GM18517 (cell line): ENCODE data around the gene NCAPH2.
"Not testable (repeated sequence)": the region's sequence is repeated elsewhere in the genome, so short reads cannot be mapped to it uniquely, and the experiment has no call there.

Source experiments
- ATAC-seq: cut with Tn5 transposase; IDR thresholded peaks from one replicate; pipeline ENCODE4 v1.9.1; 2021; ENCODE audit warnings: mild to moderate bottlenecking, moderate library complexity; ENCODE audit not compliant: unreplicated experiment

Gene NCAPH2

GRCh38 chr22:50516891-50517290, 8.9 kb downstream of the NCAPH2 start:
- no peak for ATAC-seq

GRCh38 chr22:50517495-50518260, 9.7 kb downstream of the NCAPH2 start:
- no peak for ATAC-seq

- ATAC-seq: no peak
Observed at GRCh38 chr22:50518606-50519005, 10.6 kb downstream of the NCAPH2 start.

GRCh38 chr22:50519151-50519550, 11.1 kb downstream of the NCAPH2 start:
- no peak for ATAC-seq

DNA sequence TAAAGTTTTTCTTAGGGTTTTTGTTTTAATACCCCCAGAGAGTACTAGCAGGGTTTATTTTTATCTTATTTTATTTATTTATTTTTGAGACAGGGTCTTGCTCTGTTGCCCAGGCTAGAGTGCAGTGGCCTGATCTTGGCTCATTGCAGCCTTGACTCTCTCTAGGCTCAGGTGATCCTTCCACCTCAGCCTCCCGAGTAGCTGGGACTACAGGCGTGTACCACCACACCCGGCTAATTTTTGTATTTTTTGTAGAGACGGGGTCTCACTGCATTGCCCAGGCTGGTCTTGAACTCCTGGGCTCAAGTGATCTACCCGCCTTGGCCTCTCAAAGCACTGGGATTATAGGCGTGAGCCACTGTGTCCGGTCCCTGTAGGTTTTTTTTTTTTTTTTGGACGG, 12.2 kb downstream of the NCAPH2 start:
- ATAC-seq: not testable (repeated sequence)

DNA sequence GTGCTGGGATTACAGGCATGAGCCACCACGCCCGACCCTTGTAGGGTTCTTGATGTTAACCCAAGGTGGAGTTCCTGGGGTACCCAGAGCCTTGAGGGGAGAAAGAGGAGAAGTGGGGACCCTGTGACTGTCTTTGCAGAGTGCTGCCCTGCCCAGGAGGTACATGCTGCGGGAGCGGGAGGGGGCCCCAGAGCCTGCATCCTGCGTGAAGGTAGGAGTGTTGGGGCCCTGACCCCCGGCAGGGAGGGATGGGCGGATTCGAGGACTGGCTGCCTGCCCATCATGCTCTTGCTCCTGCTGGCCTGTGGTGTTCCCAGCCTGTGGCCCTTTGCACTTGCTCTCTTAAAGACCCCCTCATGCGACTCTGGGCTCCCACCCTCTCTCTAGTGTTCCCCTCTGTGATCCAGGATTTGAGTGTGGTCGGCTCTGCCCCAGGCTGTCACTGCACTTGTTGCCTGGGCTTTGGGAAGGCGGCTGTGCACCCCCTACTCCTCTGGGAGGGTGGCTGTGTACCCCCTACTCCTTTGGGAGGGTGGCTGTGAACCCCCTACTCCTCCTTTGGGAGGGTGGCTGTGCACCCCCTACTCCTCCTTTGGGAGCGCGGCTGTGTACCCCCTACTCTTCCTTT, 12.9 kb downstream of the NCAPH2 start:
- no peak for ATAC-seq

GRCh38 chr22:50521710-50522109, 13.7 kb downstream of the NCAPH2 start:
- ATAC-seq: no peak

GRCh38 chr22:50522208-50522805, 14.3 kb downstream of the NCAPH2 start:
- ATAC-seq: no peak

DNA sequence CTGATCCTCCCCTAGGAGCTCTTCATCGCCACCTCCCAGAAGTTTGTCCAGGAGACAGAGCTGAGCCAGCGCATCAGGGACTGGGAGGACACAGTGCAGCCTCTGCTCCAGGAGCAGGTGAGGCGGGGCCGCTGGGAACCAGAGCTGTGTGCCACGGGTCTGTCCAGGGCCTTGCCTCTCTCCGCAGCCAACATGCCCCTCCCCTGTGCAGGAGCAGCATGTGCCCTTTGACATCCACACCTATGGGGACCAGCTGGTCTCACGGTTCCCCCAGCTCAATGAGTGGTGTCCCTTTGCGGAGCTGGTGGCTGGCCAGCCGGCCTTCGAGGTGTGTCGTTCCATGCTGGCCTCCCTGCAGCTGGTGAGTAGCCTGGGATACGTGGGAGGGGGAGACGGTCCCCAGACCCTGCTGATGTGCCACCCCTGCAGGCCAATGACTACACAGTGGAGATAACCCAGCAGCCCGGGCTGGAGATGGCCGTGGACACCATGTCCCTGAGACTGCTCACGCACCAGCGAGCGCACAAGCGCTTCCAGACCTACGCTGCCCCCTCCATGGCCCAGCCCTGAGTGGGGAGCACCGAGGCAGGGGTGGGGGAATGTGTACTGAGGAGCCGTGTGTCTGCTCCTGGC, 14.9 kb downstream of the NCAPH2 start:
- no peak for ATAC-seq

GRCh38 chr22:50523458-50523805, 15.4 kb downstream of the NCAPH2 start:
- ATAC-seq: no peak

GRCh38 chr22:50523806-50524675, 16.0 kb downstream of the NCAPH2 start:
- no peak for ATAC-seq

- no peak for ATAC-seq
Observed at GRCh38 chr22:50524676-50525103, 16.7 kb downstream of the NCAPH2 start.

DNA sequence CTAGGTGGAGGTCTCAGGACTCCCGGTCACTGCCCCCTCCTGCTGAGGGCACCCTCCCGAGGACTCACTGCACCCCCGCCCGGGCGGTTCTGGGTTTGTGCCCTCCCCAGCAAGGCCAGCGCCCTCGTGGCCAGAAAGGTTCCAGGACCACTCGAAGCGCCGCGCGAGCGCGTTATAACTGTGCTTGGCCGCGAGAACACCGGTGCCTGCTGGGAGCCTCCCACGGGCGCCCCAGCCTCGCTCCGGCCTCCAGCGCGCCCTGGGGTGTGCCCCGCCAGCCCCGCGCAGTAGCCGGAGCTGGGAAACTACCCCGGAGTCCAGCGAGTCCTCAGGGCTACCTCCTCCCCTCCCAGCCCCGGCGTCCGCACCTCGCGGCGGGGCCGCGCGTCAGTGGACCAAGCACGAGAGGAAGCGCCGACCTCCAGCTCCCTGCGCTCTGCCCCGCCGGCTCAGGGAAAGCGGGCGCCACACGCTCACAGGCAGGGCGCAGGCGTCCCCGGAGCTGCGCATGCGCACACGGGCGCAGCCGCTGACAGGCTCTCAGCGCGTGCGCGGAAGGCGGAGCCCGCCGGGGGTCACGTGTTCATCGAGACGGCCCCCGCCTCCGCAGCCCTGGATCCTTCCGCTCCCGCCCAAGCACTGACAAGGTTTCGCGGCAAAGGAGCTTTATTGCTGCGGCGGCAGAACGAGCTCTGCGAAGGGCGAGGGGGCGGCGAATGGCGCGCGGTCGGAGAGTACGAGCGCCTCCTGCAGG, 17.3 kb downstream of the NCAPH2 start, which contains the start of gene SCO2:
TSS of gene SCO2 (minus strand) at position 495 of the 754 bp plus-strand sequence. CDS start 1,187 bp downstream, outside the sequence.
- peak; percentile 47 for ATAC-seq

DNA sequence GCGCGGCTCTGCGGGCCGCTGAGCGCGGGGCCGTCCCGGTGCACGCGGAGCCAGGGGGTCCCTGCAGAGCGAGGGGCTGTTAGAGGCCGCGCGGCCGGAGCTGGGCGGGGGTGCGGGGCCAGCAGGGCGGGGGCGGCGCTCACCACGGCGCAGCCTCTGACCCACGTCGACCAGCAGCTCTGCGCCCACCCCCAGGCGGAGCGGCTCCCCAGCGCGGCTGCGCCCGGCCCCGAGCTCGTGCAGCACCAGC, 17.8 kb downstream of the NCAPH2 start:
- ATAC-seq: peak; percentile 15

DNA sequence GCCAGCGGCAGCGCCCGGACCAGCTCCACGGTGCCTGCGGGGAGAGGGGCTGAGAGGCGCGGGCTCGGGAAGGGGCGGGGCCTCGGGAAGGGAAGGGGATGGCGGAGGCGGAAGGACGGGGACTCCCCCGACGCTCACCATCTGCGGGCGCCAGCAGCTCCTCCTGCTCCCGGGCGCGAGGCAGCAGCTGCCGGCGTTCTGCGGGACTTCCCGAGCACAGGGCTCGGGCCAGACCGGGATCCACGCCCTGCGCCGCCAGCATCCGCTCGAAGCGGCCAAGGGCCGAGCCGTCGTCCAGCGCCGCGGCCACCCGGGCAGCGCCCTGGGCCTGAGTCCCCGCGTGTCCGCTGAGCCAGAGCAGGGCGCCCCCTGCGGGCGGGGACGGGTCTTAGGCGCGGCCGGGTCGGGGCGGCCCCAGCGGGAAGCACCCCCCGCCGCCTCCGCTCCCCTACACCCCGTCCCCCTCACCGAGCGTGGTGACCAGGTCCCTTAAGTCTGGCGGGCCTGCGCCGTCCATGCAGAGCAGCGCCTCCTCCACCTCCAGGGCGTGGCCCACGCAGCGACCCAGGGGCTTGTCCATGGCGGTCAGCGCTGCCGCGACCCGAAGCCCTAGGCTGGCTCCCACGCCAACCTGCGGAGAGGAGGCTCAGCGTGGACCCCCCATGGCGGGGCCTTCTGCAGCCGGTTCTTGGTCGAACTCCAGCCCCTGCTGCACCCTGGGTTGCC, 18.2 kb downstream of the NCAPH2 start:
- peak; percentile 32 for ATAC-seq

DNA sequence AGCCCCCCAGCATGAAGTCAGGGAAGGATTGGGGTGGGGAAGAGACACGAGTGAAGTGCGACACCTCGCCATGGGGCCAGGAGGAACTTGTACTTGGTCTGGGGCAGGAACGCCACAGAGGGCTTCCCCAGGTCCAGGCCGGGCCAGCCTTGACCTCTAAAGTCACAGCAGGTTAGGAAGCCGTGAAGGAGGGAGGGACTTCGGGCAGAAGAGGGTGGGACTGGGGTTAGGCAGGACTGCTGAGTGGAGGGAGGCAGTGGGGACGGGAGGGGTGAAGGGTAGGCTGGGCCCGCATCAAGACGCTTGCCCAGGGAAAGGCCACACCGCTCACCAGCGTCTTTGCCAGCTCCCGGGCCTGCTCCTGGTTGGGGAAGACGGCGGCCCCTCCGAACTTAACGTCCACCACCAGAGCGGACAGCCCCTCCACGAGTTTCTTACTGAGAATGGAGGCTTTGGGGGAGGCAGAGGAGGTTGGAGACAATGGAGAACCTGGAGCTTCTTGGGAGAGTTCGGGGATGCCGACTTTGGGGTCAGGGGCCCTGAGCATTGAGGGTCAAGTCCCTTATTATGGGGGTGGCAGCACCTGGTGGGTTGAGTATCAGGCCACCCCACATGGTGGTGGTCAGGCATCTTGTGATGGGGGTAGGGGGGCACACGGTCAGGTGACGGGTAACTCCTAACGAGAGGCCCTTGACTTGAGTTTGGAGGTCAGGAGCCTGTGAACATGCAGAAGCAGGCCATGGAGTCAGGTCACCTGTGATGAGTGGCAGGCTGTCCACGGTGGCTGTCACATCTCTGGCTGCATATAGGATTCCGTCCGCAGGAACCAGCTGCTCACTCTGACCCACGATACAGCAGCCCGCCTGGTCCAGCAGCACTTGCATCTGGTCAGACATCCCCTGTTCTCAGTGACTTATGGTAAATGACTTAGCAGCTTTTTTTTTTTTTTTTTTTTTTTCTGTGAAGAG, 19.1 kb downstream of the NCAPH2 start:
- ATAC-seq: no peak

DNA sequence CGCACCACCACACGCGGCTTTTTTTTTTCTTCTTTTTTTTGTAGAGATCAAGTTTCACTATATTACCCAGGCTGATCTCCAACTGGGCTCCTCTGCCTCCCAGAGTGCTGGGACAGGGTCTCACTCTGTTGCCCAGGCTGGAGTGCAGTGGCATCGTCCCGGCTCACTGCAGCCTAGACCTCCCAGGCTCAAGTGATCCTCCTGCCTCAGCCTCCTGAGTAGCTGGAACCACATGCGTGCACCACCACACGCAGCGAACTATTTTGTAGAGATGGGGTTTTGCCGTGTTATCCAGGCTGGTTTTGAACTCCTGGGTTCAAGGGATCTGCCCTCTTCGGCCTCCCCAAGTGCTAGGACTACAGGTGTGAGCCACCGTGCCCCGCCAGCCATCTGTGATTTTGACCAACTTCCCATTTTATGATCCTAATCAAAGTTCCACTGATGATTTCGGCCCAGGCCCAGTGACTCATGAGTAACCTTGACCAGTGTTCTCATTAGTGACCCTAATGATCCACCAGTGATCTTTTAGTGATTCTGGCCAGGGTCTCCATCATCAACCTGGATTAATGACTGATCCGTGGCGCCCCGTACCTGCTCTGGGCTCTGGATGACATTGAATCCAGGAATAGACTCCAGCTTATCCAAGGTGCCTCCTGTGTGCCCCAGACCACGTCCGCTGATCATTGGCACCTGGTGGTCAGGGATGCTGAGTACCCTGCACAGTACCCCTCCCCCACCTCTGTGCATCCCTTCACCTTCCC, 20.1 kb downstream of the NCAPH2 start:
- no peak for ATAC-seq
